H9 (cell line): Measurements from ENCODE around the gene RBM38. TPM values are rescaled to one million over a fixed set of nuclear protein-coding genes. Genes with fewer than 3 reads are reported as not detected.

Source experiments
- DNase-seq: peaks from one replicate; pipeline ENCODE4 v3.0.0-alpha.2; 2017
- H2AFZ ChIP-seq: one replicate; pipeline ENCODE4 v1.6.1; 2013; ENCODE audit warnings: mild to moderate bottlenecking, low read length, control low read depth, moderate library complexity
- H2AK5ac ChIP-seq: 2 replicates; pipeline ENCODE4 v1.6.1; 2013; ENCODE audit warnings: low read length, control low read depth, mixed read lengths; ENCODE audit not compliant: insufficient read length
- H2BK120ac ChIP-seq: one replicate; pipeline ENCODE4 v1.6.1; 2013; ENCODE audit warnings: low read depth, mild to moderate bottlenecking, low read length, control low read depth, inconsistent platforms; ENCODE audit not compliant: poor library complexity, severe bottlenecking
- H2BK12ac ChIP-seq: 2 replicates; pipeline ENCODE4 v1.6.1; 2013; ENCODE audit warnings: low read length, control low read depth, mixed read lengths, low read depth; ENCODE audit not compliant: insufficient read length
- H2BK15ac ChIP-seq: 2 replicates; pipeline ENCODE4 v1.6.1; 2013; ENCODE audit warnings: low read depth, low read length, control low read depth
- H2BK20ac ChIP-seq: one replicate; pipeline ENCODE4 v1.6.1; 2013; ENCODE audit warnings: low read depth, mild to moderate bottlenecking, low read length, control low read depth, inconsistent platforms; ENCODE audit not compliant: poor library complexity, severe bottlenecking
- H2BK5ac ChIP-seq: 2 replicates; pipeline ENCODE4 v1.6.1; 2013; ENCODE audit warnings: low read length, control low read depth, mixed read lengths; ENCODE audit not compliant: insufficient read length
- H3K14ac ChIP-seq: 2 replicates; pipeline ENCODE4 v1.6.1; 2013; ENCODE audit warnings: low read length, control low read depth; ENCODE audit not compliant: insufficient read depth
- H3K18ac ChIP-seq: 2 replicates; pipeline ENCODE4 v1.6.1; 2013; ENCODE audit warnings: low read depth, mild to moderate bottlenecking, mixed read lengths, low read length, control low read depth; ENCODE audit not compliant: insufficient read length
- H3K23ac ChIP-seq: 2 replicates; pipeline ENCODE4 v1.6.1; 2013; ENCODE audit warnings: low read length, control low read depth, mixed read lengths, low read depth; ENCODE audit not compliant: insufficient read length
- H3K23me2 ChIP-seq: 2 replicates; pipeline ENCODE4 v1.6.1; 2013; ENCODE audit warnings: low read depth, mild to moderate bottlenecking, mixed read lengths, low read length, control low read depth; ENCODE audit not compliant: insufficient read length, poor library complexity, severe bottlenecking
- H3K27ac ChIP-seq: 2 replicates; pipeline ENCODE4 v1.5.1; 2013; ENCODE audit warnings: low read length, control low read depth, mixed read lengths, low read depth; ENCODE audit not compliant: insufficient read length
- H3K27me3 ChIP-seq: 2 replicates; pipeline ENCODE4 v1.6.1; 2013; ENCODE audit warnings: low read length, control low read depth, inconsistent platforms; ENCODE audit not compliant: insufficient read depth
- H3K4ac ChIP-seq: 2 replicates; pipeline ENCODE4 v1.6.1; 2013; ENCODE audit warnings: low read depth, mild to moderate bottlenecking, control low read depth, inconsistent platforms, low read length, moderate library complexity
- H3K4me1 ChIP-seq: 2 replicates; pipeline ENCODE4 v1.6.1; 2013; ENCODE audit warnings: low read length, control low read depth, inconsistent platforms; ENCODE audit not compliant: insufficient read depth
- H3K4me2 ChIP-seq: 2 replicates; pipeline ENCODE4 v1.6.1; 2013; ENCODE audit warnings: low read length, control low read depth, mixed read lengths; ENCODE audit not compliant: insufficient read length, insufficient read depth
- H3K56ac ChIP-seq: 2 replicates; pipeline ENCODE4 v1.6.1; 2013; ENCODE audit warnings: low read depth, mild to moderate bottlenecking, mixed read lengths, low read length, control low read depth; ENCODE audit not compliant: insufficient read length
- H3K79me1 ChIP-seq: 2 replicates; pipeline ENCODE4 v1.6.1; 2013; ENCODE audit warnings: low read depth, mild to moderate bottlenecking, moderate library complexity, low read length, control low read depth, inconsistent platforms; ENCODE audit not compliant: insufficient read depth, poor library complexity, severe bottlenecking
- H3K79me2 ChIP-seq: 2 replicates; pipeline ENCODE4 v1.6.1; 2013; ENCODE audit warnings: low read length, control low read depth, inconsistent platforms; ENCODE audit not compliant: insufficient read depth
- H3K9ac ChIP-seq: 2 replicates; pipeline ENCODE4 v1.6.1; 2013; ENCODE audit warnings: low read length, control low read depth, mixed read lengths; ENCODE audit not compliant: insufficient read length; ENCODE audit errors: extremely low read depth
- H3K9me3 ChIP-seq: one replicate; pipeline ENCODE4 v1.6.1; 2013; ENCODE audit warnings: low read depth, low read length, inconsistent platforms; ENCODE audit not compliant: control insufficient read depth
- H3T11ph ChIP-seq: one replicate; pipeline ENCODE4 v1.6.1; 2013; ENCODE audit warnings: mild to moderate bottlenecking, low read length, control low read depth, inconsistent platforms
- H4K20me1 ChIP-seq: one replicate; pipeline ENCODE4 v1.6.1; 2013; ENCODE audit not compliant: control insufficient read depth, insufficient read length, insufficient read depth
- H4K5ac ChIP-seq: 2 replicates; pipeline ENCODE4 v1.6.1; 2013; ENCODE audit warnings: low read depth, mild to moderate bottlenecking, mixed read lengths, low read length, control low read depth; ENCODE audit not compliant: insufficient read length
- H4K8ac ChIP-seq: replicated peaks from 2 replicates; pipeline ENCODE4 v1.6.1; 2013; ENCODE audit warnings: low read length, control low read depth, mixed read lengths, low read depth; ENCODE audit not compliant: insufficient read length
- H4K91ac ChIP-seq: 2 replicates; pipeline ENCODE4 v1.6.1; 2013; ENCODE audit warnings: low read depth, mild to moderate bottlenecking, moderate library complexity, mixed read lengths, low read length, control low read depth; ENCODE audit not compliant: insufficient read length
- H3K27ac Mint-ChIP-seq, 3 experiments: 2 replicates in 2 of 3; 3 replicates in 1 of 3; pipeline ENCODE4 v1.8.0; 2020 to 2021; ENCODE audit warnings: mixed read lengths in 3 of 3, mild to moderate bottlenecking in 1 of 3, moderate library complexity in 1 of 3
- H3K27me3 Mint-ChIP-seq: 2 replicates; pipeline ENCODE4 v1.8.0; 2021; ENCODE audit warnings: low read depth, mild to moderate bottlenecking, moderate library complexity, mixed read lengths
- H3K36me3 Mint-ChIP-seq, 3 experiments: 2 replicates in 2 of 3; 3 replicates in 1 of 3; pipeline ENCODE4 v1.8.0; 2020 to 2021; ENCODE audit warnings: low read depth in 3 of 3, mixed read lengths in 3 of 3; ENCODE audit not compliant: insufficient read depth in 1 of 3
- H3K4me1 Mint-ChIP-seq, 2 experiments: 2 replicates each; pipeline ENCODE4 v1.8.0; 2020; ENCODE audit warnings: mixed read lengths in 2 of 2
- H3K4me3 Mint-ChIP-seq, 2 experiments: 2 replicates in 1 of 2; 3 replicates in 1 of 2; pipeline ENCODE4 v1.8.0; 2020 to 2021; ENCODE audit warnings: mild to moderate bottlenecking in 2 of 2, mixed read lengths in 2 of 2, moderate library complexity in 1 of 2
- H3K9me3 Mint-ChIP-seq, 2 experiments: 2 replicates in 1 of 2; 3 replicates in 1 of 2; pipeline ENCODE4 v1.8.0; 2020; ENCODE audit warnings: mild to moderate bottlenecking in 2 of 2, mixed read lengths in 2 of 2, moderate library complexity in 1 of 2
- CTCF ChIP-seq: fragments of 200-600 bp; sonication (generic); conservative IDR thresholded peaks from 3 replicates; pipeline ENCODE4 v1.8.0; 2021; ENCODE audit warnings: antibody characterized with exemption, mild to moderate bottlenecking
- WGBS: extraction: QIAGEN DNeasy Blood & Tissue Kit; methylation state at CpG from one replicate; pipeline ENCODE4 v1.1.7; 2013; ENCODE audit warnings: missing lambda C conversion rate, low lambda C conversion rate, mixed read lengths; ENCODE audit not compliant: insufficient read length; ENCODE audit errors: extremely low coverage; 5-methylcytosine and 5-hydroxymethylcytosine counted together
- total RNA-seq: library from RNA; stranded (reverse); gene quantifications from 2 replicates; pipeline ENCODE4 v1.2.1, GENCODE V29; 2021

Gene RBM38
- total RNA-seq, 1 experiment from 2014 or later: 66.8 TPM

GRCh38 chr20:57384953-57385761 is 6.0 kb upstream of the RBM38 start:
- Histone ChIP-seq H2AFZ (no peak overlapping the region), H3K27ac (no peak overlapping the region), H3K4me1 (no peaks in the 10 kb centered on the region), H3K23me2 (peaks cover 9% of the 10 kb centered on the region), H3K79me2 (no peaks in the 10 kb centered on the region), H3K14ac (no peak overlapping the region), H3K18ac (no peak overlapping the region), H3K79me1 (no peaks in the 10 kb centered on the region), H2BK20ac (no peak overlapping the region), H2BK120ac (no peak overlapping the region), H3K9ac (no peak overlapping the region), H3K4me2 (no peak overlapping the region), H3T11ph (no peak overlapping the region), H4K91ac (no peak overlapping the region), H4K5ac (no peak overlapping the region), H2BK5ac (no peak overlapping the region), H2BK15ac (no peak overlapping the region), H4K20me1 (no peaks in the 10 kb centered on the region), H3K56ac (no peak overlapping the region), H3K4ac (no peak overlapping the region), H2AK5ac (no peak overlapping the region), H4K8ac (no peak overlapping the region), H3K27me3 (no peaks in the 10 kb centered on the region), H2BK12ac (no peak overlapping the region), H3K23ac (no peak overlapping the region), H3K9me3 (no peaks in the 10 kb centered on the region)
- no peak overlapping the region for H3K27ac Mint-ChIP-seq
- H3K9me3 Mint-ChIP-seq: no peaks in the 10 kb centered on the region
- TF ChIP-seq CTCF: no peak
- peaks cover 3% of the 10 kb centered on the region; the same call in 1 of the 2 replicates for H3K27me3 Mint-ChIP-seq
- DNase-seq: no peak
- WGBS: no CpG with 5 or more reads among the region's 29 CpGs
- H3K36me3 Mint-ChIP-seq: peaks cover 0 to 9% (median 0%) of the 10 kb centered on the region in 3 experiments; a peak in 3 of 7 replicates
- H3K4me1 Mint-ChIP-seq: peaks cover 6 to 14% of the 10 kb centered on the region in 2 experiments
- no peak overlapping the region for H3K4me3 Mint-ChIP-seq
